SH-SY5Y (cell line): ENCODE results near the gene PSMD6.

Experiments used
- GATA2 ChIP-seq: IDR thresholded peaks from 2 replicates; pipeline ENCODE4 v1.6.1; 2011; ENCODE audit warnings: mild to moderate bottlenecking, low read depth, low read length
- GATA3 ChIP-seq: IDR thresholded peaks from 2 replicates; pipeline ENCODE4 v1.6.1; 2011; ENCODE audit warnings: low read depth, mild to moderate bottlenecking, low read length, moderate library complexity

The PSMD6 gene

GRCh38 chr3:64009528-64009927 lies 13.8 kb downstream of the PSMD6 start:
- no peak for TF ChIP-seq GATA3
- no peak for TF ChIP-seq GATA2

- TF ChIP-seq GATA3 = no peak
- TF ChIP-seq GATA2 = no peak
These were observed 14.6 kb downstream of the PSMD6 start for GRCh38 chr3:64008487-64009351.

DNA sequence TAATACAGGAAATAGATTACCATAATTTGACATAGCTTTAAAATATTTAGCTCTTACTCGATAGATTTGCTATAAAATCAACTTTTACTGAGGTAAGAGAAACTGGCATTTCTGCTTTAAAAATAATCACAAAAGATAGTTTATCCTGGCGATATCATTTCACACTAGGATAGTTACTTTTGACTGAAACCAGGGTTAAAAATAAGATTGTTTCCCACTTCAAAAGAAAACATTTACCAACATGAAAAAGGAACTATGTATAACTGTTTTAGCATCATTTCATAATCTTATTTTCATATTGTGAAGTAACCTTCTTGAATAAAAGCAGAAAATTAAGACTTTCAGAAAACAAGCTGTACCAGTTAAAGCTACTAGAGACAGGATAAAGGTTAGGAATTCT lies 15.3 kb downstream of the PSMD6 start:
- TF ChIP-seq GATA2 (no peak), GATA3 (no peak)

GRCh38 chr3:64003589-64003988 lies 19.7 kb downstream of the PSMD6 start:
- TF ChIP-seq GATA3 (no peak), GATA2 (no peak)

DNA sequence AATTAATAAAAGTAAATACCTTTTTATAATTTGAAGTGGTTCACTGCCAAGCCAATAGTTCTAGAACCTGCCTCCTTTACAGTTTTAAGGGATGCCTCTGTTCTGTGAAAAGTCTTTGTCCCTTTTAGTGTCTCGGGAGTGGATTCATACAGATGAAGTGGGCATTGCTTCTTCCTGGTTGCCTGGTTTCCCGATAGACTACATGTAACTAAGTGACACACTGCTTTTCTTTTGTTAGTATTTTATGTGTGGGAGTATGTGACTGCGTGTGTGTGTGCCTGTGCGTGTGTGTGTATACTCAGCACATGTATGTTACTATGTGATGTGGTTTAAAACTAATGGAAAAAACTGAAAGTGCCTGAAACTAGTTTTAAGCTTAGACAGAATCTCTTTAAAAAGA lies 21.1 kb downstream of the PSMD6 start:
- no peak for TF ChIP-seq GATA2
- no peak for TF ChIP-seq GATA3

DNA sequence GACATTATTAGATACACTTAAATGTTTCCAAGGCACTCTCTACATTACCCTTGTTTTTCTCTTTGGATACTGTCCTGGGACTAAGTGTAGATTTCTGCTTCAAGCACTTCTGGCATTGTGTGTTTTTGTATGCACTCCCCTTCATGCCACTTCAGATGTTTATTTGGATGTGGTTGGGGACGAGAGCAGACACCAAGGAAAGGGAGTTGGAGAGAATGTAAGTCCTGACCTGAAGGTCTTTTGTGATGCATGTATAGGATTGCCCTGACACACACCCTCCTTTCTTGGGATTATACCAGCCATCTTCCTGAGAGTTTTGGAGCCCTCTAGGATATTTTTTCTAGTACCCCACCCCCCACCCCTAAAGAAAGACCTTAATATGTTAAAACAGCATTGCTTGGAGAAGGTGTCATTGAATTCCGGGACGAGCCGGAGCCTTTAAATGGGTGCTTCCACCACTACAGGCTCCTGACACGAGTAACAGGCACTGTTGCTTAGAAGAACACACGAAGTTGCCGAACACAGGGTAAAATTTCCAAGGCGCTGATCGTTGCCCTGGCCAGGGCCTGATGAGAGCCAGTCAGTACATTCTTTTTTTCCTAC lies 22.7 kb downstream of the PSMD6 start:
- TF ChIP-seq GATA2 = no peak

DNA sequence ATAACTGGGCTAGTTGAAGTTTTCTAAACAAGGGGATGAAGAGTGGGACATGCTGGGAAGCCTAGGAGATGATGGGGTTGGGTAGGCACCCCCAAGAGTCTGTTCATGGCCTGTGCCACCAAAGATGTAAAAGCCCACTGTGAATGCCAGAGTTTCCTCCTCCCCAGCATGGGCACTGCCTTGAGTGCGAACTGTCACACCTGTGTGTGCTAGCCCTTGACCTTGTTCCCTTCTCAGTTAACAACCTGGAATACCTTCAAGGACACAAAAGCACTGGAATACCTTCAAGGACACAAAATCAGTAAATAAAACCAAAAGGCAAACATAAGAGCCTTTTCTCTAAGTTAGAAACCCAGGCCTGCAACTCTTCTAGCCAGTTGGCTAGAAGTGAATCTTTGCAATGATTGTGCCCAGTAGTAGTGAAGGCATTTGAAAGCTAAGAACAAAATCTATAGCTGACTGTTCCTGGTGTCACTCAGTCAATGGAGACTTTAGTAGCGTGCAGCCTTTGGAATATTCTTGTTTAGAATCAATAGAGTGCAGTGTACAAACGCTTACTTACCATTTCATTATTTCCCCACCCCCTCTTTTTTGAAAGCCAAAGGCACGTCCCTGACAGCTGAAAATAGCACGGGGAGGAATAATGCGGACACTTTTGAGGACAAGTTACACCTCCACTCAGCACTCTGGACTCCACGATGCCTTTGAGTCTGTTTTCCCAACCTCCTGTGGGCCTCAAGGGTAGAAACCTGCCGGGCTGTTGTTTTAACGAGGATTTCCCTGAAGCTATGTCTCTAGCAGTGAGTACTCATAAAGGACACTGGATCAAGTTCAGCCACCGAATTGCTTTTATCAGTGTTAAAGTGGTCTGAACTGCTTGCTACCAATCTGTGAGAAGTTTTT lies 24.2 kb downstream of the PSMD6 start:
- TF ChIP-seq GATA3 (no peak), GATA2 (no peak)

- no peak for TF ChIP-seq GATA2
These were observed 28.2 kb downstream of the PSMD6 start for GRCh38 chr3:63995086-63995485.

- TF ChIP-seq GATA3 (no peak), GATA2 (no peak)
These were observed 29.6 kb downstream of the PSMD6 start for GRCh38 chr3:63993653-63994079.

DNA sequence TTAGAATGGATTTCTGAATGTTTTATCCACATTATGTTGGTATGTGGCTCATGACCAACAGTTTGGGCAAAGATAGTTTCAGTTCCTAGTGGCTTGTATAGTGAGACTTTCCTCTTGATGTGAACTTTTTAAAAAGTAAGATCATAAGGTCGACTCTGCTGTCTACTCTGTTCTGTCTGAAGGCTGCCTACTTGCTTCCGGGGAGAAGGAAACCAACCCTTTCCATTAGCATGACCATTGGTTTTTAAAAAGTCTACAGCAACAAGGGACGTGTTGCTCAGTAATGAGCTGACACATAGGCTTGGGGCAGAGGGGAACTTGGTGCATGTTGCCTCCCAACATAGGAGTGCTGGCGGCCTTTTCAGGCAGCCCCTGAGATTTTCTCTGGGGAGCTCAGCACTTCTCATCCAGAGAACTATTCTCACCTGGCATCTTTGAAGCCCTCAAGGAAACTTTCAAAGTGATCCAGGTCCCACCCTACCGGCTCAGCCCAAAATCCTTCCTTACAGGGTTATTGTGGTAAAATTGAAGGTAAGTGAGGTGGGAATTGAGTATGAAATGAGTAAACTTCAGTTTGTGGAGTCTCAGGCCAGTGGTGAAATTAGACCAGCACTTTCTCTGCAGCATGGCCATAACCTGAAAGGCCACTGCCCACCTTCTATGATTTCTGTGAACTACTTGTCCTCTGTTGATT lies 30.6 kb downstream of the PSMD6 start:
- TF ChIP-seq GATA3 (no peak), GATA2 (no peak)

DNA sequence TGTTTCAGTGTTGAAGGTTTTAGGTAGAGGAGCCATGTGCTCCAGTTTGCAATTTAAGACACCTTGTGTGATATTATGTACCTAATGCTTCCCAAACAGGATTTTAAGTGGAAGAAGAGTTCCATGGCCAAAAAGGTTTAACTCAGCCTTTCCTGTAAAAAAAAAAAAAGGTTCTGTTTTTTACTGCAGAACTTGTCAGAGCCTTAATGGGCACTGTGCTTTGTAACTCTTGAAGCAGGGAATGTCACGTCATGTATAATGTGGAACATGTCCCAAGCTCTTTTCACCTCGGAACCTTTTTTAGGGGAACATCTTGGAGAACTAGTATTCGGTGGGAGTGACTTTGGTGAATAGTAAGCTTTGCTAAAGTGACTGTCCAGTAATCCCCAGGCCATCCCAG lies 31.6 kb downstream of the PSMD6 start:
- TF ChIP-seq GATA2 = no peak
- no peak for TF ChIP-seq GATA3

- TF ChIP-seq GATA3 (no peak), GATA2 (no peak)
These were observed 32.6 kb downstream of the PSMD6 start for GRCh38 chr3:63990733-63991132.

DNA sequence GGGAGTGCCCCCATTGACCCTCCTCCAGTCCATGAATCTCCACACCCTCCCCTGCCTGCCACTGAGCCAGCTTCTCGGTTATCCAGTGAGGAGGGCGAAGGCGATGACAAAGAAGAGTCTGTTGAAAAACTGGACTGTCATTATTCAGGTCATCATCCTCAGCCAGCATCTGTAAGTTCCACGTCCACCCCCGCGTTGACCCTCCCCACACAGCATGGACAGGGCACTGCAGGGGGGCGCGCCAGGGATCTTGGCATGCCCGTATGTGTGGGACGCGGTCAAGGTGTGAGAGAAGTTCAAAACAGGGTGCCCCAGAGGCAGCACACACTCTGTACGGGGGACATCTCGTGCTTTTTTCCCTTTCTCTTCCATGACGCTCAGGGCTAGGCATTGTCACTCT lies 33.1 kb downstream of the PSMD6 start:
- TF ChIP-seq GATA2 = no peak
- TF ChIP-seq GATA3 = no peak

GRCh38 chr3:63988943-63989342 lies 34.4 kb downstream of the PSMD6 start:
- TF ChIP-seq GATA2 (no peak), GATA3 (no peak)

DNA sequence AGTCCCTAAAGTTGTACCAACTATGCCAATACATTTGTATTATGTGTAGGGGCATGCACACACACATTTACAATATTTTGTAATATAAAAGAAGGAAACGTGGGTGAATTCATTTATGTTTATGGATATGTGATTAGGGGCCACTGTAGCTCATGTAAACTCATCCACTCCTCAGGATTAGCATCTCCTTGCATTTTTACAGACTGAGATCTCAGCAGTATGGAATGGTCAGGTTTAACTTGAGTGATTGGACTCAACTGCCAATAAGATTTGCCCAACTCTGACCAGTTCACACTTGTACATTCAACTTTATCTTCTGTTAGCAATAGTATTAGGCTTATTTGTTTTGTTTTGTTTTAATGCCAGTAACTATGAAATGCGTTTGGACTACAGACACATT lies 36.5 kb downstream of the PSMD6 start:
- TF ChIP-seq GATA2 = no peak
- no peak for TF ChIP-seq GATA3
